IMR-90 (cell line): ENCODE data around the gene SMTN. TPM values are rescaled to one million over a fixed set of nuclear protein-coding genes. Genes with fewer than 3 reads are reported as not detected.

Experiments
- ATAC-seq: fragments of 200-7000 bp; cut with Tn5 transposase; 2 replicates; pipeline ENCODE4 v1.9.1; 2020; ENCODE audit warnings: low read depth, mild to moderate bottlenecking, moderate library complexity
- BruUV-seq: library from RNA; stranded (reverse); fragments of 400-500 nt; replicated peaks from 2 replicates; lab custom pipeline; 2021; lab: Mats Ljungman, UMichigan
- CTCF ChIA-PET: fragments of 300-600 bp; formaldehyde crosslinking; extraction: SDS; loops from one replicate; lab custom pipeline; 2021; ENCODE audit warnings: antibody characterized with exemption; lab: Yijun Ruan, JAX
- POLR2A ChIA-PET: fragments of 300-600 bp; sonication (Branson Sonifier 250); formaldehyde crosslinking; loops from one replicate; lab custom pipeline; 2022; ENCODE audit warnings: antibody characterized with exemption; ENCODE audit not compliant: unreplicated experiment; lab: Charles Lee
- DNase-seq: peaks from one replicate; pipeline ENCODE4 v3.0.0; 2013
- H2AFZ ChIP-seq: replicated peaks from 2 replicates; pipeline ENCODE3; 2013; ENCODE audit warnings: low read length, mild to moderate bottlenecking; ENCODE audit not compliant: poor library complexity
- H2AK5ac ChIP-seq: 2 replicates; pipeline ENCODE4 v1.6.1; 2013; ENCODE audit warnings: low read depth, low read length, inconsistent platforms
- H2AK9ac ChIP-seq: replicated peaks from 2 replicates; pipeline ENCODE3; 2013; ENCODE audit warnings: mild to moderate bottlenecking, low read depth, low read length, moderate library complexity; ENCODE audit not compliant: poor library complexity
- H2BK120ac ChIP-seq: 2 replicates; pipeline ENCODE4 v1.6.1; 2013; ENCODE audit warnings: low read depth, low read length, inconsistent platforms
- H2BK15ac ChIP-seq: 3 replicates; pipeline ENCODE4 v1.6.1; 2013; ENCODE audit warnings: low read depth, low read length, inconsistent platforms
- H2BK20ac ChIP-seq: 2 replicates; pipeline ENCODE4 v1.6.1; 2013; ENCODE audit warnings: low read depth, mild to moderate bottlenecking, inconsistent platforms, low read length, moderate library complexity
- H2BK5ac ChIP-seq: 2 replicates; pipeline ENCODE4 v1.6.1; 2013; ENCODE audit warnings: mild to moderate bottlenecking, low read depth, low read length, inconsistent platforms; ENCODE audit not compliant: poor library complexity, severe bottlenecking
- H3K14ac ChIP-seq: replicated peaks from 2 replicates; pipeline ENCODE4 v1.6.1; 2013; ENCODE audit warnings: low read depth, low read length, inconsistent platforms
- H3K18ac ChIP-seq: 2 replicates; pipeline ENCODE4 v1.6.1; 2013; ENCODE audit warnings: low read depth, low read length, control low read depth
- H3K23ac ChIP-seq: 2 replicates; pipeline ENCODE4 v1.6.1; 2013; ENCODE audit warnings: low read depth, low read length, inconsistent platforms
- H3K27ac ChIP-seq: 2 replicates; pipeline ENCODE4 v1.5.1; 2013; ENCODE audit warnings: mild to moderate bottlenecking, control low read depth, low read length; ENCODE audit not compliant: insufficient read depth
- H3K27me3 ChIP-seq: 2 replicates; pipeline ENCODE4 v1.6.1; 2013; ENCODE audit warnings: low read length; ENCODE audit not compliant: control insufficient read depth, insufficient read depth
- H3K36me3 ChIP-seq: 2 replicates; pipeline ENCODE4 v1.6.1; 2013; ENCODE audit warnings: low read length, mixed read lengths; ENCODE audit not compliant: control insufficient read depth, insufficient read depth
- H3K4ac ChIP-seq: 2 replicates; pipeline ENCODE4 v1.6.1; 2013; ENCODE audit warnings: low read depth, low read length, inconsistent platforms
- H3K4me1 ChIP-seq: 2 replicates; pipeline ENCODE4 v1.6.1; 2013; ENCODE audit warnings: low read length, mixed read lengths; ENCODE audit not compliant: control insufficient read depth, insufficient read depth
- H3K4me2 ChIP-seq: 2 replicates; pipeline ENCODE4 v1.6.1; 2013; ENCODE audit warnings: low read depth, mild to moderate bottlenecking, control low read depth, low read length, moderate library complexity
- H3K4me3 ChIP-seq: 2 replicates; pipeline ENCODE4 v1.5.1; 2013; ENCODE audit warnings: low read depth, mild to moderate bottlenecking, control low read depth, low read length, moderate library complexity; ENCODE audit not compliant: insufficient read depth
- H3K56ac ChIP-seq: 2 replicates; pipeline ENCODE4 v1.6.1; 2013; ENCODE audit warnings: low read length, inconsistent platforms; ENCODE audit not compliant: insufficient read depth; ENCODE audit errors: extremely low read depth
- H3K79me1 ChIP-seq, 2 experiments: 2 replicates each; pipeline ENCODE4 v1.6.1; 2013; ENCODE audit warnings: low read length in 2 of 2, inconsistent platforms in 1 of 2, low read depth in 1 of 2
- H3K9ac ChIP-seq: 2 replicates; pipeline ENCODE4 v1.6.1; 2013; ENCODE audit warnings: low read depth, low read length, control low read depth
- H3K9me1 ChIP-seq: 2 replicates; pipeline ENCODE4 v1.6.1; 2013; ENCODE audit warnings: low read length, inconsistent platforms; ENCODE audit not compliant: insufficient read depth
- H3K9me3 ChIP-seq: 2 replicates; pipeline ENCODE4 v1.6.1; 2013; ENCODE audit warnings: low read length; ENCODE audit not compliant: control insufficient read depth, insufficient read depth
- H4K20me1 ChIP-seq: 2 replicates; pipeline ENCODE4 v1.6.1; 2013; ENCODE audit warnings: low read length, inconsistent platforms; ENCODE audit not compliant: insufficient read depth
- H4K5ac ChIP-seq: 2 replicates; pipeline ENCODE4 v1.6.1; 2013; ENCODE audit warnings: mild to moderate bottlenecking, low read depth, low read length, control low read depth
- H4K8ac ChIP-seq, 2 experiments: 2 replicates each; pipeline ENCODE4 v1.6.1; 2013; ENCODE audit warnings: low read depth in 2 of 2, low read length in 2 of 2, control low read depth in 1 of 2, inconsistent platforms in 1 of 2
- H4K91ac ChIP-seq: 2 replicates; pipeline ENCODE4 v1.6.1; 2013; ENCODE audit warnings: low read depth, low read length, inconsistent platforms; ENCODE audit not compliant: insufficient read depth
- CHD1 ChIP-seq: IDR thresholded peaks from 2 replicates; pipeline ENCODE4 v1.6.1; 2012; ENCODE audit warnings: low read depth, low read length, improper control_type of control experiment
- MAFK ChIP-seq: IDR thresholded peaks from 2 replicates; pipeline ENCODE4 v1.6.1; 2012; ENCODE audit warnings: low read depth, low read length, improper control_type of control experiment
- MAZ ChIP-seq: IDR thresholded peaks from 2 replicates; pipeline ENCODE4 v1.6.1; 2012; ENCODE audit warnings: low read depth, mild to moderate bottlenecking, low read length, improper control_type of control experiment, moderate library complexity, borderline replicate concordance
- NFE2L2 ChIP-seq: fragments of 150-350 bp; IDR thresholded peaks from 2 replicates; pipeline ENCODE4 v1.6.1; 2016; ENCODE audit warnings: low read depth, mild to moderate bottlenecking, low read length
- POLR2A ChIP-seq: IDR thresholded peaks from 2 replicates; pipeline ENCODE4 v1.6.1; 2012; ENCODE audit warnings: mild to moderate bottlenecking, low read depth, low read length
- RAD21 ChIP-seq: IDR thresholded peaks from 2 replicates; pipeline ENCODE4 v1.6.1; 2012; ENCODE audit warnings: low read length, improper control_type of control experiment
- RCOR1 ChIP-seq: IDR thresholded peaks from 2 replicates; pipeline ENCODE4 v1.6.1; 2012; ENCODE audit warnings: mild to moderate bottlenecking, low read length, improper control_type of control experiment; ENCODE audit not compliant: insufficient replicate concordance
- RFX5 ChIP-seq: IDR thresholded peaks from 2 replicates; pipeline ENCODE4 v1.8.0; 2012; ENCODE audit warnings: low read depth, mild to moderate bottlenecking, low read length, moderate library complexity
- WGBS, 2 experiments: methylation state at CpG; one replicate each; pipeline versions ENCODE4 v1.1.5 to v1.1.7; 2013; ENCODE audit warnings: missing lambda C conversion rate in 2 of 2; ENCODE audit not compliant: insufficient read length in 1 of 2; ENCODE audit errors: extremely low coverage in 2 of 2; 5-methylcytosine and 5-hydroxymethylcytosine counted together
- dilution Hi-C: fragments of 300-500 bp; cut with HindIII; formaldehyde crosslinking; loops from one replicate; pipeline ENCODE4 v1.14.3; 2018; ENCODE audit warnings: low sequenced_read_pairs; ENCODE audit not compliant: unreplicated experiment
- in situ Hi-C: fragments of 300-500 bp; cut with MboI; formaldehyde crosslinking; loops from 3 replicates; pipeline ENCODE4 v1.14.3; 2019; ENCODE audit warnings: low sequenced_read_pairs, inconsistent platforms, mixed read lengths
- intact Hi-C: fragments of 100-400 bp; cut with micrococcal nuclease; formaldehyde crosslinking; loops from 2 replicates; pipeline ENCODE4 v1.10.0; 2022
- polyA plus RNA-seq, 3 experiments: library from polyadenylated mRNA; depleted of rRNA; stranded (reverse); fragments of >200 nt; gene quantifications; 2 replicates each; pipeline ENCODE4 v1.2.3, GENCODE V29; 2012; ENCODE audit warnings: low replicate concordance in 1 of 3
- total RNA-seq: library from RNA; depleted of rRNA; stranded (reverse); fragments of >200 nt; gene quantifications from 2 replicates; pipeline ENCODE4 v1.2.3, GENCODE V29; 2012

The SMTN gene
- total and polyA plus RNA-seq, 2 of the 4 experiments (the other 2 are of a cell fraction) = 53.6 to 63.7 TPM

- no peak overlapping the region for H2AK5ac ChIP-seq
Observed at GRCh38 chr22:31130873-31131272, 49.8 kb downstream of the SMTN start.

More at GRCh38 chr22:31130873-31131272, 49.8 kb downstream of the SMTN start:
- Histone ChIP-seq H3K36me3 (no peaks in the 10 kb centered on the region), H3K27ac (no peak overlapping the region), H3K9me1 (no peaks in the 10 kb centered on the region), H4K20me1 (no peaks in the 10 kb centered on the region), H2AK9ac (no peak overlapping the region), H3K4me2 (no peak overlapping the region), H3K27me3 (no peaks in the 10 kb centered on the region; the same call in 1 of the 2 replicates), H3K4me3 (no peak overlapping the region), H3K4me1 (no peaks in the 10 kb centered on the region), H3K56ac (no peak overlapping the region), H3K18ac (no peak overlapping the region), H4K8ac (no peak overlapping the region), H3K14ac (no peak overlapping the region), H3K4ac (no peak overlapping the region), H2AFZ (no peak overlapping the region), H2BK15ac (no peak overlapping the region), H3K9me3 (no peaks in the 10 kb centered on the region), H3K9ac (no peak overlapping the region), H4K91ac (no peak overlapping the region), H2BK20ac (no peak overlapping the region), H4K5ac (no peak overlapping the region), H2BK120ac (no peak overlapping the region), H3K23ac (no peak overlapping the region), H2BK5ac (no peak overlapping the region), H3K79me1 (no peaks in the 10 kb centered on the region)
- ATAC-seq = no peak
- no peak for TF ChIP-seq RCOR1
- TF ChIP-seq MAFK = no peak
- TF ChIP-seq CHD1 = no peak
- no peak for TF ChIP-seq NFE2L2
- no peak for TF ChIP-seq MAZ
- no peak for TF ChIP-seq RAD21
- TF ChIP-seq RFX5 = no peak
- TF ChIP-seq POLR2A = no peak
- in situ Hi-C loops = no loop called here
- ChIA-PET POLR2A (no interaction called here), CTCF (no interaction called here)
- intact Hi-C loops = no loop called here
- dilution Hi-C loops = no loop called here
- no TSS peak for BruUV-seq
- 60% methylated on average over 1 of the region's 2 CpGs; no CpG with 5 or more reads in 1 of the 2 experiments for WGBS, 2 experiments
- no peak for DNase-seq
